Measurements from ENCODE around the gene NDST1. TPM values are rescaled to one million over a fixed set of nuclear protein-coding genes. Genes with fewer than 3 reads are reported as not detected.

NDST1 gene
- polyA plus RNA-seq, 1 of the 3 experiments (the other 2 are of a cell fraction), result 29.2 TPM

GRCh38 chr5:150556859-150557508, 49.1 kb downstream of the NDST1 start:
- Histone ChIP-seq H2AFZ (ENCODE audit: low read depth) (no peak overlapping the region), H3K9ac (no peak overlapping the region), H3K79me2 (ENCODE audit: insufficient read depth) (no peaks in the 10 kb centered on the region), H3K9me2 (no peaks in the 10 kb centered on the region), H3K4me3 (ENCODE audit: low read depth in 2 of 2, low read length in 1 of 2) (no peak overlapping the region), H3F3A (replicated peaks; ENCODE audit: insufficient read depth) (no peaks in the 10 kb centered on the region), H3K4me1 (ENCODE audit: control insufficient read depth in 1 of 2, insufficient read depth in 2 of 2, low read depth in 1 of 2, low read length in 1 of 2) (peaks cover 6 to 13% of the 10 kb centered on the region in 2 experiments; a peak in 2 of 4 replicates), H3K27me3 (ENCODE audit: insufficient read depth) (no peaks in the 10 kb centered on the region), H3K4me2 (no peak overlapping the region), H3K27ac (ENCODE audit: low read depth in 2 of 2, low read length in 1 of 2) (no peak overlapping the region; a peak in 1 of 4 replicates), H3K36me3 (replicated peaks in 1 of 2; ENCODE audit: control insufficient read depth in 1 of 2, insufficient read depth in 2 of 2, low read length in 1 of 2) (peaks cover 4 to 45% of the 10 kb centered on the region in 2 experiments), H3K9me3 (no peaks in the 10 kb centered on the region), H4K20me1 (ENCODE audit: insufficient read depth) (no peaks in the 10 kb centered on the region)
- TF ChIP-seq USF2 (IDR thresholded peaks at IDR 0.05; ENCODE audit: borderline replicate concordance, low read depth, low read length) (no peak), TCF12 (IDR thresholded peaks at IDR 0.05) (no peak)
- TF ChIP-seq, protein P1, sequence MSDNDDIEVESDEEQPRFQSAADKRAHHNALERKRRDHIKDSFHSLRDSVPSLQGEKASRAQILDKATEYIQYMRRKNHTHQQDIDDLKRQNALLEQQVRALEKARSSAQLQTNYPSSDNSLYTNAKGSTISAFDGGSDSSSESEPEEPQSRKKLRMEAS (IDR thresholded peaks at IDR 0.05; ENCODE audit: low read depth), result no peak
- WGBS (ENCODE audit: low lambda C conversion rate), result 92% methylated on average over 5 of the region's 7 CpGs
- CTCF ChIA-PET, result interaction anchor here (0.7 to 7.6 kb wide), 13 partner anchors 12 to 561 kb away, joined by 3 to 64 read pairs (median 5); partner anchors contain the start of genes IRGM and SMIM3
- POLR2A ChIA-PET, result no interaction called here
- no peak for DNase-seq

GRCh38 chr5:150557509-150557872, 49.6 kb downstream of the NDST1 start:
- Histone ChIP-seq H3K27ac (ENCODE audit: low read depth in 2 of 2, low read length in 1 of 2) (no peak overlapping the region), H3K4me2 (no peak overlapping the region), H3K27me3 (ENCODE audit: insufficient read depth) (no peaks in the 10 kb centered on the region), H2AFZ (ENCODE audit: low read depth) (no peak overlapping the region), H3K9me2 (no peaks in the 10 kb centered on the region), H3K9ac (no peak overlapping the region), H3K9me3 (no peaks in the 10 kb centered on the region), H3F3A (replicated peaks; ENCODE audit: insufficient read depth) (no peaks in the 10 kb centered on the region), H3K4me3 (ENCODE audit: low read depth in 2 of 2, low read length in 1 of 2) (no peak overlapping the region), H3K36me3 (replicated peaks in 1 of 2; ENCODE audit: control insufficient read depth in 1 of 2, insufficient read depth in 2 of 2, low read length in 1 of 2) (peaks cover 1 to 44% of the 10 kb centered on the region in 2 experiments), H4K20me1 (ENCODE audit: insufficient read depth) (no peaks in the 10 kb centered on the region), H3K79me2 (ENCODE audit: insufficient read depth) (no peaks in the 10 kb centered on the region), H3K4me1 (ENCODE audit: control insufficient read depth in 1 of 2, insufficient read depth in 2 of 2, low read depth in 1 of 2, low read length in 1 of 2) (peaks cover 6 to 13% of the 10 kb centered on the region in 2 experiments; a peak in 2 of 4 replicates)
- ChIA-PET CTCF (interaction anchor here (0.7 to 7.6 kb wide), 9 partner anchors 13 to 560 kb away, joined by 3 to 64 read pairs (median 24); partner anchors contain the start of genes IRGM, RBM22 and SMIM3), POLR2A (no interaction called here)
- no peak for TF ChIP-seq NRF1 (IDR thresholded peaks at IDR 0.05; ENCODE audit: low read depth, low read length)
- TF ChIP-seq EP300 (IDR thresholded peaks at IDR 0.05; ENCODE audit: borderline replicate concordance in 1 of 2, low read depth in 1 of 2, low read length in 1 of 2), result no peak
- TF ChIP-seq FOSL2 (IDR thresholded peaks at IDR 0.05; ENCODE audit: borderline replicate concordance, low read depth), result no peak
- TF ChIP-seq TCF12 (IDR thresholded peaks at IDR 0.05), result no peak
- TF ChIP-seq, protein P2, sequence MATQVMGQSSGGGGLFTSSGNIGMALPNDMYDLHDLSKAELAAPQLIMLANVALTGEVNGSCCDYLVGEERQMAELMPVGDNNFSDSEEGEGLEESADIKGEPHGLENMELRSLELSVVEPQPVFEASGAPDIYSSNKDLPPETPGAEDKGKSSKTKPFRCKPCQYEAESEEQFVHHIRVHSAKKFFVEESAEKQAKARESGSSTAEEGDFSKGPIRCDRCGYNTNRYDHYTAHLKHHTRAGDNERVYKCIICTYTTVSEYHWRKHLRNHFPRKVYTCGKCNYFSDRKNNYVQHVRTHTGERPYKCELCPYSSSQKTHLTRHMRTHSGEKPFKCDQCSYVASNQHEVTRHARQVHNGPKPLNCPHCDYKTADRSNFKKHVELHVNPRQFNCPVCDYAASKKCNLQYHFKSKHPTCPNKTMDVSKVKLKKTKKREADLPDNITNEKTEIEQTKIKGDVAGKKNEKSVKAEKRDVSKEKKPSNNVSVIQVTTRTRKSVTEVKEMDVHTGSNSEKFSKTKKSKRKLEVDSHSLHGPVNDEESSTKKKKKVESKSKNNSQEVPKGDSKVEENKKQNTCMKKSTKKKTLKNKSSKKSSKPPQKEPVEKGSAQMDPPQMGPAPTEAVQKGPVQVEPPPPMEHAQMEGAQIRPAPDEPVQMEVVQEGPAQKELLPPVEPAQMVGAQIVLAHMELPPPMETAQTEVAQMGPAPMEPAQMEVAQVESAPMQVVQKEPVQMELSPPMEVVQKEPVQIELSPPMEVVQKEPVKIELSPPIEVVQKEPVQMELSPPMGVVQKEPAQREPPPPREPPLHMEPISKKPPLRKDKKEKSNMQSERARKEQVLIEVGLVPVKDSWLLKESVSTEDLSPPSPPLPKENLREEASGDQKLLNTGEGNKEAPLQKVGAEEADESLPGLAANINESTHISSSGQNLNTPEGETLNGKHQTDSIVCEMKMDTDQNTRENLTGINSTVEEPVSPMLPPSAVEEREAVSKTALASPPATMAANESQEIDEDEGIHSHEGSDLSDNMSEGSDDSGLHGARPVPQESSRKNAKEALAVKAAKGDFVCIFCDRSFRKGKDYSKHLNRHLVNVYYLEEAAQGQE (IDR thresholded peaks at IDR 0.05; ENCODE audit: low read depth, low read length), result no peak
- TF ChIP-seq RFX5 (IDR thresholded peaks at IDR 0.05; ENCODE audit: low read length), result no peak
- no peak for TF ChIP-seq EZH2phosphoT487 (IDR thresholded peaks at IDR 0.05; ENCODE audit: borderline replicate concordance, low read depth)
- TF ChIP-seq ZBTB33 (IDR thresholded peaks at IDR 0.05; ENCODE audit: borderline replicate concordance, low read depth), result no peak
- TF ChIP-seq, protein P3, sequence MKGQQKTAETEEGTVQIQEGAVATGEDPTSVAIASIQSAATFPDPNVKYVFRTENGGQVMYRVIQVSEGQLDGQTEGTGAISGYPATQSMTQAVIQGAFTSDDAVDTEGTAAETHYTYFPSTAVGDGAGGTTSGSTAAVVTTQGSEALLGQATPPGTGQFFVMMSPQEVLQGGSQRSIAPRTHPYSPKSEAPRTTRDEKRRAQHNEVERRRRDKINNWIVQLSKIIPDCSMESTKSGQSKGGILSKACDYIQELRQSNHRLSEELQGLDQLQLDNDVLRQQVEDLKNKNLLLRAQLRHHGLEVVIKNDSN (IDR thresholded peaks at IDR 0.05; ENCODE audit: borderline replicate concordance, low read depth), result no peak
- TF ChIP-seq USF2 (IDR thresholded peaks at IDR 0.05; ENCODE audit: borderline replicate concordance, low read depth, low read length), result no peak
- TF ChIP-seq, protein P4, sequence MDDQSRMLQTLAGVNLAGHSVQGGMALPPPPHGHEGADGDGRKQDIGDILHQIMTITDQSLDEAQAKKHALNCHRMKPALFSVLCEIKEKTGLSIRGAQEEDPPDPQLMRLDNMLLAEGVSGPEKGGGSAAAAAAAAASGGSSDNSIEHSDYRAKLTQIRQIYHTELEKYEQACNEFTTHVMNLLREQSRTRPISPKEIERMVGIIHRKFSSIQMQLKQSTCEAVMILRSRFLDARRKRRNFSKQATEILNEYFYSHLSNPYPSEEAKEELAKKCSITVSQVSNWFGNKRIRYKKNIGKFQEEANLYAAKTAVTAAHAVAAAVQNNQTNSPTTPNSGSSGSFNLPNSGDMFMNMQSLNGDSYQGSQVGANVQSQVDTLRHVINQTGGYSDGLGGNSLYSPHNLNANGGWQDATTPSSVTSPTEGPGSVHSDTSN (IDR thresholded peaks at IDR 0.05), result no peak
- TF ChIP-seq NFIC (IDR thresholded peaks at IDR 0.05; ENCODE audit: borderline replicate concordance), result no peak
- TF ChIP-seq, protein P1 (IDR thresholded peaks at IDR 0.05; ENCODE audit: low read depth), result no peak
- TF ChIP-seq MXI1 (IDR thresholded peaks at IDR 0.05; ENCODE audit: low read depth, low read length), result no peak
- 90% methylated on average over 4 of the region's 6 CpGs for WGBS (ENCODE audit: low lambda C conversion rate)
- no peak for DNase-seq
